GM12875 (cell line): ENCODE results near the gene CAMP.
A peak's percentile ranks its signal among the peaks of the same experiment; 100 is the strongest.

Source experiments
- H3K4me3 ChIP-seq: one replicate; pipeline ENCODE4 v1.5.1; 2011; ENCODE audit warnings: low read depth, low read length, control low read depth
- TF ChIP-seq, protein P1 (sequence below): IDR thresholded peaks from 2 replicates; pipeline ENCODE4 v1.5.1; 2011; ENCODE audit warnings: low read depth, mild to moderate bottlenecking, control low read depth, inconsistent platforms, low read length, moderate library complexity, borderline replicate concordance; ENCODE audit not compliant: insufficient read depth

The CAMP gene

DNA sequence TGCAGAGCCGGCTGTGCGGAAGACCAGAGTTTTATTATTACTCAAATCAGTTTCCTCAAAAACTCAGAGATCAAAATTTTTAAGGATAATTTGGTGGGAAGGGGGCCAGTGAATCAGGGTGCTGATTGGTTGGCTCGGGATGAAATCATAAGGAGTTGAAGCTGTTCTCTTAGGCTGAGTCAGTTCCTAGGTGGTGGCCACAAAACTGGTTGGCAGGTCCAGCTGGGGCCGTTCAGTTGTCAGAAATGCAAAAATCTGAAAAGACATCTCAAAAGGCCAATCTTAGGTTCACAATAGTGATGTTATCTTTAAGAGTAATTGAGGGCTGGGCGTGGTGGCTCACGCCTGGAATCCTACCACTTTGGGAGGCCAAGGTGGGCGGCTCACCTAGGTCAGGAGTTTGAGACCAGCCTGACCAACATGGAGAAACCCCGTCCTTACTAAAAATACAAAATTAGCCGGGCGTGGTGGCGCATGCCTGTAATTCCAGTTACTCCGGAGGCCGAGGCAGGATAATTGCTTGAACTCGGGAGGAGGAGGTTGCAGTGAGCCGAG is 15.3 kb downstream of the CAMP start:
- H3K4me3 ChIP-seq = no peak overlapping the region
- TF ChIP-seq, protein P1, sequence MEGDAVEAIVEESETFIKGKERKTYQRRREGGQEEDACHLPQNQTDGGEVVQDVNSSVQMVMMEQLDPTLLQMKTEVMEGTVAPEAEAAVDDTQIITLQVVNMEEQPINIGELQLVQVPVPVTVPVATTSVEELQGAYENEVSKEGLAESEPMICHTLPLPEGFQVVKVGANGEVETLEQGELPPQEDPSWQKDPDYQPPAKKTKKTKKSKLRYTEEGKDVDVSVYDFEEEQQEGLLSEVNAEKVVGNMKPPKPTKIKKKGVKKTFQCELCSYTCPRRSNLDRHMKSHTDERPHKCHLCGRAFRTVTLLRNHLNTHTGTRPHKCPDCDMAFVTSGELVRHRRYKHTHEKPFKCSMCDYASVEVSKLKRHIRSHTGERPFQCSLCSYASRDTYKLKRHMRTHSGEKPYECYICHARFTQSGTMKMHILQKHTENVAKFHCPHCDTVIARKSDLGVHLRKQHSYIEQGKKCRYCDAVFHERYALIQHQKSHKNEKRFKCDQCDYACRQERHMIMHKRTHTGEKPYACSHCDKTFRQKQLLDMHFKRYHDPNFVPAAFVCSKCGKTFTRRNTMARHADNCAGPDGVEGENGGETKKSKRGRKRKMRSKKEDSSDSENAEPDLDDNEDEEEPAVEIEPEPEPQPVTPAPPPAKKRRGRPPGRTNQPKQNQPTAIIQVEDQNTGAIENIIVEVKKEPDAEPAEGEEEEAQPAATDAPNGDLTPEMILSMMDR = no peak

DNA sequence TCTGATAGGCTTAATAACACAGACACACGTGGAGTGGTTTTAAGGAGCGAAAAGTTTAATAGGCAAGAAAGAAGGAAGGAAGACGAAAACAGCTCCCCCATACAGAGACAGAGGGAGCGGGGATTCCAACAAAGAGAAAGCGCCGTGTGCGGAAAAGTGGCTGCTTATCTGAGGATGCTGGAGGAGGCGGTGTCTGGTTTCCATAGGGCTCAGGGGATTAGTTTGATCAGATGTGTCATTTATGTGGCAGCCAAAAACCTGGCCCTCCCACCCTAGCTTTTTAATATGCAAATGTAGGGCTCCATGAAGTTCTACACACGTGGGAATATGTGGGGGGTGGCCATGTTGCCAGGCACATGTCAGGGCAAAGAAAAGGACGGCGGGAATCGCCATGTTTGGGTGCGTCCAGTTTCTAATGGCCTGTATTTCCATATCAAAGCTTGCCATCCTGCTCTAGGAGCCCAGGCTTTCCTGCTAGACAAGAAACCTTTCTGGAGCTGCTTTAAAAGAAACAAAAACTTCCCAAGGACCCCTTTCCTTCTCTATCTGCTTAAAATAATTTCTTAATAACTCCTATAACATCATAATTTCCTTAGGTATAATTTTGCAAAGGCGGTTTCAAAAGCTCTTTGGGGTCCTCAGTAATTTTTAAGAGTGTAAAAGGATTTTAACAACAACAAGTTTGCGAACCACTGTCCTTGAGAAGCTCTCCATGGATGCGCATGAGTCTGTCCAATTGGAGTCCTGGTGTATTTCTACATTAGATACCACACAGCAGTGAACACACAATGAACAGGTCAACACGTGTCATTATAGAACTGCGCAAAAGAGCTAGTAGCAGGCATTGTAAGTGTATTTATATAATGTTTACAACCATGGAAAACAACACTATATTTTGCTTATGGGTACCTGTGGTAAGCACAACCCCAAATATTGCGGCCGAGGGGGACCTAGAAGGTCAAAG is 17.0 kb downstream of the CAMP start:
- H3K4me3 ChIP-seq = peak overlapping the region; percentile 94
- TF ChIP-seq, protein P1 = no peak

DNA sequence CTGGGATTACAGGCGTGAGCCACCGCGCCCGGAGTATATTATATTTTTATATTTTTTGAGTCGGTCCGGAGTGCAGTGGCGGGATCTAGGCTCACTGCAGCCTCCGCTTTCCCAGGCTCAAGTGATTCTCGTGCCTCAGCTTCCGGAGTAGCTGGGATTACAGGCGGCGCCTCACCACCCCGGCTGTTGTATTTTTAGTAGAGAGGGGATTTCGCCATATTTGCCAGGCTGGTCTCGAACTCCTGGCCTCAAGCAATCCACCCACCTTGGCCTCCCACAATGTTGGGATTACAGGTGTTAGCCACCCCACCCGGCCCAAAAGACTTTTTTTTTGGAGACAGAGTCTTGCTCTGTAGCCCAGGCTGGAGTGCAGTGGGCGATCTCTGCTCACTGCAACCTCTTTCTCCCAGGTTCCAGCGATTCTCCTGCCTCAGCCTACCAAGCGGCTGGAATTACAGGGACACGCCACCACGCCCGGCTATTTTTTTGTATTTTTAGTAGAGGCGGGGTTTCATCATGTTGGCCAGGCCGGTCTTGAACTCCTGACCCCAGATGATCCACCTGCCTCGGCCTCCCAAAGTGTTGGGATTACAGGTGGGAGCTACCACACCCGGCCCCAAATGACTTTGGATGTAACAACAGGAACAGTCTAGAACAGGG is 18.6 kb downstream of the CAMP start:
- TF ChIP-seq, protein P1 = no peak
- peak overlapping the region; percentile 94 for H3K4me3 ChIP-seq

DNA sequence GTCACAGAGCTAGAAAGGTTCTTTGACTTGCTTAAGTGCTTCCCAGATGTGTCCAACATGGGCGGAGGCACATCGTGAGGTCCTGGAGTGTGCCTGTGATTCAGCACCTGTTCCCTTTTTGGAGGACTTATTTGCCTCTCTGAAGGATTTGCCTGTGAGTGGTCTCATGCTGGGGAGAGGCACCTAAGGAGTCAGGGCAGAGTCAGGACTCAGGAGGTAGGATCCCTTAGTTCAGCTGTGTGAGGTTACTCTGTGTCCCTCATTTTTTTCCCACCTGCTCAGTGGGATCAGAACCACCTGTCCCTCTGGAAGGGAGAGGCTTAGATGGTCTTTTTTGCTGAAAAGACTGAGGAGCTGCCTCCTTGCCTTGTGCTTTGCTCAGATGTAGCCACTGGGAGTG is 20.6 kb downstream of the CAMP start:
- TF ChIP-seq, protein P1 = no peak
- no peak overlapping the region for H3K4me3 ChIP-seq

DNA sequence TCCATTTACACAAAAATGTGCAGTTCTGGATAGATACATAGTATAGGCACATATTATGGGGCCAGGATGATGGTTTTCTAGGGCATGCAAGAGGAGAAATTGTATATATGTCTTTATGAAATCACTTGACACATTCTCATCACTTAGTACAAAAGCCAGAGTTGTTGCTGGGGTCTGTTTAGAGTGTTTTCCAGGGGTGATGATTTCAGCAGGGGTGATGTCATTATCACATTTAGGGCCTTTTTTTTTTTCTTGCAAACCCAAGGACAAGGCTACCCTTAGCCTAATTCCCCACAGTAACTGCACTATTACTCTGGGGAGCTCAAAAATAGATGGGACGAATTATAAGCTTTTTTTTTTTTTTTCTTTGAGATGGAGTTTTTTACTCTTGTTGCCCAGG is 21.2 kb downstream of the CAMP start:
- TF ChIP-seq, protein P1 = no peak

DNA sequence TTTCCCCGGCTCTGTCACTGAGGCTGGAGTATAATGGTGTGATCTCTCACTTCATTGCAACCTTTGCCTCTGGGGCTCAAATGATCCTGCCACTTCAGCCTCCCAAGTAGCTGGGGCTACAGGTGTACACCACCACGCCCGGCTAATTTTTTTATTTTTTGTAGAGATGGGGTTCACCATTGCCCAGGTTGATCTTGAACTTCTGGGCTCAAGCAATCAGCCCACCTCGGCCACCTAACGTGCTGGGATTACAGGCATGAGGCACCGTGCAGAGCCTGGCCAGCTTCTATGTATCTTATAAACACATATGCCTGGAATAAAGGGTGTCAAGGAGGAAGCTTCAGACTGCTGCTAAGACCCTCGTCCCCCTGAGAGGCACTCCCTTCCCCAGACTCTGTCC is 21.8 kb downstream of the CAMP start:
- TF ChIP-seq, protein P1 = no peak
- H3K4me3 ChIP-seq = no peak overlapping the region

More for the DNA sequence above, 21.2 kb downstream of the CAMP start:
- no peak overlapping the region for H3K4me3 ChIP-seq

DNA sequence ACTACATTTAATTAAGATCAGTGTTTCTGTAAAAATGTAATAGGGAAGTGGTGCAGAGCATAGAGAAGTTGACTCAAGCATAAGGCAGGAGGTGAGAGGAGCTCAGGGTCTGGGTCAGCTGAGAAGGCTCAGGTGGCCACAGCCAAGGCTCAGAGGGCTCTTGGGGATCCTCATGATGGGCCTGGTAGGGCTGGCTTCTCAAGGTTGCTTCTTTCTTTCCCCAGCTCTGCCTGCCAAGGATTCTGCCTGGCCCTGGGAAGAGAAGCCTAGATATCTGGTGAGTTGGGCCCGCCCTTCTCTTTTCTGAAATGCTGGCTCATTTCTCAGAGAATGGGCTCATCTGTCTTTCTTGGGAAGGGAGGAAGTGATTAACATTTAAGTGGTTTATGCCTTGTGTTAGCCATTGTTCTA is 24.1 kb downstream of the CAMP start:
- H3K4me3 ChIP-seq = no peak overlapping the region
- TF ChIP-seq, protein P1 = no peak
